ENCODE data around the gene RILPL1. TPM values are rescaled to one million over a fixed set of nuclear protein-coding genes. Genes with fewer than 3 reads are reported as not detected.
"Not testable (repeated sequence)": the region's sequence is repeated elsewhere in the genome, so short reads cannot be mapped to it uniquely, and the experiment has no call there.

Gene RILPL1
- polyA plus RNA-seq, 4 donors = 16.7 to 26.5 (median 21.0) TPM

DNA sequence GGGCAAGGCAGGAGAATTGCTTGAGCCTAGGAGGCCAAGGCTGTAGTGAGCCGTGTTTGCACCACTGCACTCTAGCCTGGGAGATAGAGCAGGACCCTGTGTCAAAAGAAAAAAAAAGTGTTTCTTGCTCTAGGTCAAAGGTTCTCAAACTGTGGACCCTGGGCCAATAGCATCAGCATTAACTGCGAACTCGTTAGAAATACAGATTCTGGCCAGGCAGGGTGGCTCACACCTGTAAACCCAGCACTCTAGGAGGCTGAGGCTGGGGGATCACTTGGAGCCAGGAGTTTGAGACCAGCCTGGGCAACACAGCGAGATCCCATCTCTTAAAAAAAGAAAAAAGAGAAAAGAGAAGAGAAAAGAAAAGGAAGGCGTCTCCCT is 97.9 kb downstream of the RILPL1 start:
- DNase-seq (ENCODE audit: low read depth in 4 of 4, low spot score in 2 of 4) = no peak

DNA sequence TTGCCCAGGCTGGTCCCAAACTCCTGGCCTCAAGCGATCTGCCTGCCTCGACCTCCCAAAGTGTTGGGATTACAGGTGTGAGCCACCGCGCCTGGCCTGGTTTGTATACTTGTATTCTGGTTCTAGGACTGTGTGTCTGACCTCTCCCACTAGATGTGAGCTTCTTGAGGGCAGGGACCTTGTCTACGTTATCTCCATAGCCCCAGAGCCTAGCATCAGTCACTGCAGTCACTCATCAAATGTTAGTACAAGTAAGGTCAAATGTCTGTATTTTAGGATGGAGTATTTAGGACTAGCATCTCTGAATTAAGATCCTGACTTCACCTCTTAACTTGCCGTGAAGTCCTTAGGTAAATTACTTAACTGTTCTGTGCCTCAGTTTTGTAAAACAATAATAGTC is 99.9 kb downstream of the RILPL1 start:
- DNase-seq (ENCODE audit: low read depth in 4 of 4, low spot score in 2 of 4) = no peak

DNA sequence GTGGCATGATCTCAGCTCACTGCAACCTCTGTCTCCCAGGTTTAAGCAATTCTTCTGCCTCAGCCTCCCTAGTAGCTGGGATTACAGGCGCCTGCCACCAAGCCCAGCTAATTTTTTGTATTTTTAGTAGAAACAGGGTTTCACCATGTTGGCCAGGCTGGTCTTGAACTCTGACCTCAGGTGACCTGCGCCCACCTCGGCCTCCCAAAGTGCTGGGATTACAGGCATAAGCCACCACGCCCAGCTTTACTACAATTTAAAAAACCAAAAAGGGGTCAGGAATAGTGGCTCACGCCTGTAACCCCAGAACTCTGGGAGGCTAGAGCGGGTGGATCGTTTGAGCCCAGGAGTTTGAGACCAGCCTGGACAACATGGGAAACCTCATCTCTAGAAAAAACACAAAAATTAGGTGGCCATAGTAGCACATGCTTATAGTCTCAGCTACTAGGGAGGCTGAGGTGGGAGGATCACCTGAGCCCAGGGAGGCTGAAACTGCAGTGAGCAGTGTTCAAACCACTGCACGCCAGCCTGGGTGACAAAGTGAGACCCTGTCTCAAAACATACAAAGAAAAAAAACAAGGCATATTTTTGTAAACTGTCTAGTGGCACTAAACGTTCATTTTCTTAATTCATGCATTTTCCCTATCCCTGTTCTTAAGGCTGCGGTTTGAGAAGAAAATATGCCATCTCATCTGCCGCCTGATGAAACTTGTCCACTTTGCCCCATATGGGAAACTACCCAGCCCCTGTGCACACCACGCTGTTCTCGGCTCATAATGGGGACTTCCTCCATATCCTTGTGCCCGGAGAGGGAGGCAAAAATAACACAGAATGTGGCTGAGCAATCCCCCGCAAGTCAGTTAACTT is 101.3 kb downstream of the RILPL1 start:
- not testable (repeated sequence) for DNase-seq (ENCODE audit: low read depth in 4 of 4, low spot score in 2 of 4)

DNA sequence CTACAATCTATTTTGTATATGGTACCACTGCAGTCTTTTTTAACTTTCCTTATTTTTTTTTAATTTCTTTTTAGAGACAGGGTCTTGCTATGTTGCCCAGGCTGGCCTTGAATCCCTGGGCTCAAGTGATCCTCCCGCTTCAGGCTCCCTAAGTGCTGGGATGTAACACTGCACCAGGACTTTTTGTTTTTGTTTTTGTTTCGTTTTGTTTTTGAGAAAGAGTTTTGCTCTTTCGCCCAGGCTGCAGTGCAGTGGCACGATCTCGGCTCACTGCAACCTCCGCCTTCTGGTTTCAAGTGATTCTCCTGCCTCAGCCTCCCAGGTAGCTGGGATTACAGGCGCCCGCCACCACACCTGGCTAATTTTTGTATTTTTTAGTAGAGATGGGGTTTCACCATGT is 104.4 kb downstream of the RILPL1 start:
- DNase-seq (ENCODE audit: low read depth in 4 of 4, low spot score in 2 of 4) = not testable (repeated sequence)

DNA sequence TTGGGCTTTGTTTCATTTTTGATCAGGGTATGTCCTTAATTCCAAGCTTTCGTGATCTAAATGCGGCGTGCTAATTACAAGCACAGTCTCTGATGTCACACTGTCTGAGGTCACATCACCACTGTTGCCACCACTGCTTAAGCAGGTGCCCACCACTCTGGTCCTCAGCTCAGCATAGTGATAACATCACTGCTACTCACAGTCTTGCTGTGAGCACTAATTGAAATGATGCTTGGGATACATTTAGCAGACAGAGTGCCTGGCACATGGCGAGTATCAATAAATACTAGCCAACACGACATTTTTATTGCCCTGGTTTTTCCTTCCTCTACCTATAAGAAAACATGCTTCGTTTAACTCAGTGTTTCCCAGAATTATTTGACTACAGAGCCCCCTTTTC is 104.9 kb downstream of the RILPL1 start:
- no peak for DNase-seq (ENCODE audit: low read depth in 4 of 4, low spot score in 2 of 4)

DNA sequence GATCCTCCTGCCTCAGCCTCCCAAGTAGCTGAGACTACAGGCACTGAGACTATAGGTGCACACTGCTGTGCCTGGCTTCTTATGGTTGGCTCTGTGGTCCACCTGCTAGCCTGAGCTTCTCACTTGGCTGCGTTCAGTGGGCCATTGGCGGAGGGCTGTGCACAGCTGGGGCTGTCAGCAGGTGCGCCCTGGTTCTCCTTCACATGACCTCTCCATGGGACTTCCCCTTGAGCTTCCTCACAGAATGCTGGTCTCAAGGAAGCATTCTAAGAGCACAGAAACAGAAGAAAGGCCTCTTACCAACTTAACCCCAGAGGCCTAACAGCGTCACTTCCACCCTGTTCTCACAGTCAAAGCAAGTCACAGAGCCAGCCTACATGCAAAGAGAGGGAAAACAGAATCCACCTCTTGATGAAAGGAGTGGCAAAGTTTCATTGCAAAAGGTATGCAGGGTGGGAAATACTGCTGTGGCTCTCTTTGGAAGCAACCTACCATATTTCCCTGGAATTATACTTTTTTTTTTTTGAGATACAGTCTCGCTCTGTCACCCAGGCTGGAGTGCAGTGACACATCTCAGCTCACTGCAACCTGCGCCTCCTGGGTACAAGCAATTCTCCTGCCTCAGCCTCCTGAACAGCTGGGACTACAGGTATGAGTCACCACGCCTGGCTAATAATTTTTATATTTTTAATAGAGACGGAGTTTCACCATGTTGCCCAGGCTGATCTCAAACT is 106.3 kb downstream of the RILPL1 start:
- DNase-seq (ENCODE audit: low read depth in 4 of 4, low spot score in 2 of 4) = no peak

DNA sequence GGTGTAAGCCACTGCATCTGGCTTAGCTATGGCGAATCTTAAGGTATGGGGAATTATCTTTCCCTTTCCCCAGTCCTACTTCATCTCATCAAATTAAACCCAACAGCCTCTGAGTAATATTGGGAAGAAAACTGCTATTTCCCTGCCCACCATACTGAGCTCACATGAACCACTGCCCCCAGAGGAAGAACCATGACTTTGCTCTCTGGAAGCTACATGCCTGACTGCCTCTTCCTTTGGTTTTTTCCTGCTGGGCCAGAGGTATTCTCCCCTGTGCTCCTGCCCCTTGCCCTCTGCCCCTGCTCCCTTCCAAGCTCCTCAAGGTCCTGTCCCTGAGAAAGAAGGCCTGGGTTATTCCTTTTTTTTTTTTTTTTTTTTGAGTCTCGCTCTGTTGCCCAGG is 112.2 kb downstream of the RILPL1 start:
- DNase-seq (ENCODE audit: low read depth in 4 of 4, low spot score in 2 of 4) = no peak

Other genes with a start within 250 kb of the RILPL1 start
- gene SBNO1, start 168.9 kb downstream of the RILPL1 start, polyA plus RNA-seq (ENCODE audit: insufficient read length in 4 of 4) = 10 to 100 TPM; 24.0 to 33.3 (median 29.5) TPM
- gene KMT5A, start 149.6 kb downstream of the RILPL1 start, polyA plus RNA-seq (ENCODE audit: insufficient read length in 4 of 4) = 10 to 100 TPM; 46.8 to 63.6 (median 49.2) TPM
- 1 to 10 TPM; 5.9 to 6.2 (median 6.2) TPM for gene RILPL2, start 97.0 kb downstream of the RILPL1 start, polyA plus RNA-seq (ENCODE audit: insufficient read length in 4 of 4)
- 10 to 100 TPM; 39.1 to 48.3 (median 44.4) TPM for gene SNRNP35, start 75.6 kb downstream of the RILPL1 start, polyA plus RNA-seq (ENCODE audit: insufficient read length in 4 of 4)
- gene TMED2, start 50.8 kb upstream of the RILPL1 start, polyA plus RNA-seq (ENCODE audit: insufficient read length in 4 of 4) = 100 to 1,000 TPM; 189 to 233 (median 227) TPM
- gene DDX55, start 68.4 kb upstream of the RILPL1 start, polyA plus RNA-seq (ENCODE audit: insufficient read length in 4 of 4) = 10 to 100 TPM; 22.4 to 49.8 (median 31.7) TPM
- gene EIF2B1, start 100.0 kb upstream of the RILPL1 start, polyA plus RNA-seq (ENCODE audit: insufficient read length in 4 of 4) = 10 to 100 TPM; 63.6 to 70.0 (median 67.3) TPM
- gene GTF2H3, start 100.1 kb upstream of the RILPL1 start, polyA plus RNA-seq (ENCODE audit: insufficient read length in 4 of 4) = 10 to 100 TPM; 30.4 to 38.1 (median 31.9) TPM
- gene TCTN2, start 137.4 kb upstream of the RILPL1 start, polyA plus RNA-seq (ENCODE audit: insufficient read length in 4 of 4) = 10 to 100 TPM; 23.0 to 35.7 (median 29.4) TPM
- gene ATP6V0A2, start 178.6 kb upstream of the RILPL1 start, polyA plus RNA-seq (ENCODE audit: insufficient read length in 4 of 4) = 10 to 100 TPM; 12.8 to 26.9 (median 19.9) TPM
- gene DNAH10, start 228.6 kb upstream of the RILPL1 start, polyA plus RNA-seq (ENCODE audit: insufficient read length in 4 of 4) = 1 to 10 TPM; 4.1 to 7.3 (median 5.3) TPM

All from left renal cortex interstitium (tissue), 4 donors.